NCI-H1436 (cell line): ENCODE data around the gene CAVIN2.

Experiments
- DNase-seq: peaks from one replicate; lab custom pipeline; 2025; lab: John Stamatoyannopoulos, UW

Gene CAVIN2

GRCh38 chr2:191864628-191865374 is 17.9 kb upstream of the CAVIN2 start:
- DNase-seq, result no peak

GRCh38 chr2:191863988-191864387 is 17.1 kb upstream of the CAVIN2 start:
- DNase-seq, result no peak

DNA sequence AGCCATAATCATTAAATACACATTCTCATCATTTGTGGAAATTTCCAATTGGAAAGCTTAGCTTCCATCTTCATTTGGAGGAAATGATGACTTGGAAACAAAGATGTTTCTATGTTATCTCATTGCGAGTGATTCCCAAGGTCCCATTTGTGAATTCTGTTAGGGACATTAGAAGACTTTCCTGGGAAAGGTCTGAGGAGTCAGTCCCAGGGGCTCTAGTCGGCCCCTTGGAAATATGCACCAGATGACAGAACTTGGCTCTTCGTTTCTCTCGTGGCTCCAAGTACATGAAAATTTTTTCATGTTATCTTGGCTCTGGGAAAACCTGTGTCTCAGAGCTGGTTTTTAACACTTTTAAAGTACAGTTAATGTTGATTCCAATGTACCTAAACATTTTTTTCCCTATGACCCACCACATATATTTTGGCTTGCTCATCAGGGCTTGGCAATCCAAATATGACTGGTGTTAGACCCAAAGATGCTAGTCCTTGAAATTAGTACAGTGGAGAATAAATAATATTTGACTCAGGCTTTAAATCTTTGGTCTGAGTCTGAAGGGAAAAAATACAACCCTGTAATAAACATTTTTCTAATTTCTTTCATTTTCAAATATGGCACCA is 15.4 kb upstream of the CAVIN2 start:
- DNase-seq, result no peak

DNA sequence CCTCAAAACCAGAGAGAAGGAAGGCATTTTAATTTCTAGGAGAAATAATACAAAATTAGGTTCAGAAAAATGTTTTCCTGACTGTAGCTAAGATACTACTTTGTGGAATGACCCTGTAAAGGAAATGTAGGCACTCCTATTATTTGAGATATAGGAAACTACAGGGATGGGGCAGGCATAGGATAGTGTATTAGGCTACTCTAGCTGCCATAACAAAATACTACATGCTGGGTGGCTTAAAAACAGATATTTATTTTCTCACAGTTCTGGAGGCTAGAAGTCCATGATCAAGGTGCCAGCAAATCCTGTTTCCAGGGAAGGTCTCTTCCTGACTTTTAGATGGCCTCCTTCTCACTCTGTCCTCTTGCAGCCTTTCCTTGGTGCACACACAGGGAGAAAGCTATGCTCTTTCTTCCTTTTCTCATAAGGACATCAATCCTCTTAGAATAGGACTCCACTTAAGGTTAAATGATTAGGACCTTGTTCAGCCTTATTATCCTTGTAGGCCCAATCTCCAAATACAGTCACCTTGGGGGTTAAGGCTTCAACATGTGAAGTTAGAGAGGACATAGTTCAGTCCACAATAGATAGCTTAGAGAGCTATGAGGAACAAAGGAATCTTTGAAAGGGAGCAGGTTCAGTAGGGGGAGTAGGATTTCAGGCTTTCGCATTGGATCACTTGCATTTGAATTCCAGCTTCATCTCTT is 14.0 kb upstream of the CAVIN2 start:
- no peak for DNase-seq

- DNase-seq, result no peak
These were observed 12.8 kb upstream of the CAVIN2 start for GRCh38 chr2:191859681-191860080.

DNA sequence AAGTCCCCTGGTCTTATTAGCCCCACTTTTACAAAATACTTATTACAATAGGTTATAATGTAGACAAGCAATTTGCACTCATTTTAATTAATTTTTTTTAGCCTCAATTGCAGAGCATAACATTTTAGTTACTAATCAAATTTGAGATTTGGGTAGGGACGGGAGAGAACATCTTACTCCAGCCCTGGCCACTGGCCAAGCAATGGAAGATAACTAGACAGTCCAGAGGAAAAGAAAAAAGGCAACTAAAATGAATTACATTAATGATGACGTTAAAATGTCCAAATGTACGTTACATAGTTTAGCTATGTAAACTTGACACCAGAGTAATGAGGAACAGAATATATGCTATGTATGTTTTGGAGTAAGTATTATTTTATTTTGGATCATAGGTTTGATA is 11.0 kb upstream of the CAVIN2 start:
- no peak for DNase-seq

- DNase-seq, result no peak
These were observed 10.4 kb upstream of the CAVIN2 start for GRCh38 chr2:191857259-191857805.

- DNase-seq, result no peak
These were observed 9.4 kb upstream of the CAVIN2 start for GRCh38 chr2:191856111-191856876.

GRCh38 chr2:191855382-191855781 is 8.5 kb upstream of the CAVIN2 start:
- no peak for DNase-seq

GRCh38 chr2:191854382-191855372 is 7.8 kb upstream of the CAVIN2 start:
- no peak for DNase-seq

DNA sequence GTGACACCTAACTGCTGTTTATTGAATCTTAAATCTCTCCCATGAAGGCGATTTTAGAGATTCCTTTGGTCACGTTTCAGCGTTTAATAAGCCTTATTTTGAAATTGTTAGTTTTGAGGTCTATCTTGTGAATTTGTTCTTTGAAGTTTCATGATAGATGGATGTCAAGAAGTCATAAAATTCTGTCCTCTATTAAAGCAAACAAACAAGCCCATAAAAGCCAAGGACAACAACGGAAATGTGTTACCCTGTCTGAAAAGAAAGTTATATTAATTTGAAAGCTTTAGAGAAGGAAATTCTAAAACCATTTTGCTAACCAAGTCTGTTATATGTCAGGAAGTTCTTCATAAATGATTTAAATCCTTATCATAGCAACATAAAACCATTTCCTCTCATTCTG is 7.0 kb upstream of the CAVIN2 start:
- DNase-seq, result no peak

DNA sequence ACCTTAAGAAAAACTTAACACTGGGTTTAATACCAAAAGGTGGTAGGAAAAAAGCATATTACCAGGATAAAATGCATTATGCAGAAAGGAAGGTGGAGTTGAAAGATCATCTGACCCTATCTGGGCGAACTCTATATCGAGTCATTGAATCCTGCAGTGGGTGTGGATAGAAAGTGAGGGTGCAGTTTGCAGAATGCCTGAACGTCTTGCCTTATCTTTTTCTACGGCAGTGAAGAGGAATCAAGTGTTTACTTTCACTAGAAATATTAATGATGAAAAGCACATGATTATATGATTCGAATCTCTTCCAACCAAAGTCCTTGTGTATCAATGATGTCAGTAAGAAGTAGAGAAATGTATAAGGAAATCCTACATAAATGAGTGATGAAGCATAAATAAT is 4.3 kb upstream of the CAVIN2 start:
- DNase-seq, result no peak

DNA sequence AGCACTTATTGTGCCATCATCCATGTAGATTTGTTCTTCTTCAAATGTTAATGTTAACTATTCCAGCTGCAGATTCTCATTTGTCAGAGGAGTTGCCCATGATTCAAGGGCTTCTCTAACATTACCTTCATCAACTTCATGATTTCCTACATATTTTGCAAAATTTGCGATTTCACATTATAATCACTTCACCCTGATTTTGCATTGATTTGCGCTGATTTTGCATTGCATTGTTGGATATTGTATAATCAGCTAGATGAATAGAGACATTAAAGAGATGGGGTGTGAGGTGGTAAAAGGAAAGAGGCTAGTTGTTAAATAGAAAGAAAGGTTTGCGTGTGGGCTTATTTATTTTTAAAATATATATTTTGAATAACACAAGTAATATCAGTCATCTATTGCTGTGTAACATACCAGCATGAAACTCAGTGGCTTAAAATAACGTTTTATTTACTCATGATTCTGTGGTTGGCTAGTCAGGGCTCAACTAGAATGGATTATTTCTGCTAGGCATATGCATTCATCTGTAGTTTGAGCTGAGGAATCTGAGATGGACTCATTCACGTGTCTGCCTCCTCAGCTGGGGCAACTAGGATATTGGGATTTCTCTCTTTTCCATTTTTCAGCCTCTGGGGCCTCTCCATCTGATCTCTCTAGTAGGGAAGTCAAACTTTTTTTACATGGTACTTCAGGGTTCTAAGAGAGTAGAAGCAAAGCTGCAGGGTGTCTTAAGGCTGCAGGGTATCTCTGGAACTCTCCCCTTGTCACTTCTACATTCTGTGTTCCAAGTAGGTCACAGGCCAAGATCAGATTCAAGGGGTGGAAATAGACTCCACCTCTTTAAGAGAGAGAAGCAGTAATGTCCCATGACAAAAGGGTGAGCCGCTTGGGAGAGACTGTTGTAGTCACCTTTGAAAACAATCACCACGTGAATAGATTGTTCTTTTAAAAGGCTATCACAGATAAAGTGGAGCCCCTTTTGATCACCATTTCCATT is 2.2 kb upstream of the CAVIN2 start:
- no peak for DNase-seq

- DNase-seq, result no peak
These were observed 876 bp upstream of the CAVIN2 start for GRCh38 chr2:191847764-191848163.

- no peak for DNase-seq
These were observed 893 bp downstream of the CAVIN2 start for GRCh38 chr2:191845876-191846514.

- DNase-seq, result no peak
These were observed 1.6 kb downstream of the CAVIN2 start for GRCh38 chr2:191845248-191845715.

DNA sequence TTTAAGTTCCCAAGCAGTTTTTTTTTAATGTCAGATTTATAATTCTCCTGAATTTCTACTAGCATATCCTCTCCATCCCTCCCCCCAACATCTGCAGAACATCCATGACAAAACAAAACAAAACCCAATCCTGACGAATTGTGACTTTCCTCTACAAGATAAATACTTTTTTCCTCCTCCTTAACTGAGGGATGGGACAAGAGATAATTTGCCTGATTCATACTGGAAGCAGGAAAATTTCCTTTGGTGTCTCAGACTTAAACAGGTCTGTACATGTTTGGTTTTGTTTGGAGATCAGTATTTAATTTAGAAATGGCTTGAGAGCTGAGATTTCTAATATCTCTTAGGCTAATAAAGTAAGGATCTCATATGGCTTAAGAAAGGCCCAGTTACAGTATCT is 2.2 kb downstream of the CAVIN2 start:
- no peak for DNase-seq

DNA sequence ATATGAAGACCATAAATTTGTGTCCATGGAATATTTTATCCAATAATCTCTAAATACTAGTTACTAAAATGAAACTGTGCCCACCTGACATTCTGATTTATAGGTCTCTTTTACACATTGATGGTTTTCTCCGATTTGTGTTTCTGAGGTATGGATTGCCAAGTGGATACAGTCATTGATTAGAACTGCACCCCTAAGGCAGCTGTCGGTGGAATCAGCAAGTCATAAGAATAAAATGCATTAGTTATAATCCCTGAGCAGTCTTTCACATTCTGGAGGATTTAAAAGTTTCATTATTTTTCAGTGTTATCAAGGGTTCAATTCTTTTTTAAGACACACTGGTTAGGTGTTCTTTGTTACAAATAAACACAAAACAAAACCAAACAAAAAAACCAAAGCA is 6.0 kb downstream of the CAVIN2 start:
- no peak for DNase-seq
